IMR-90 (cell line): ENCODE results near the gene COL20A1.

Experiments
- CEBPB ChIP-seq: IDR thresholded peaks from 2 replicates; pipeline ENCODE4 v1.6.1; 2012; ENCODE audit warnings: low read depth, low read length, improper control_type of control experiment
- MAZ ChIP-seq: IDR thresholded peaks from 2 replicates; pipeline ENCODE4 v1.6.1; 2012; ENCODE audit warnings: low read depth, mild to moderate bottlenecking, low read length, improper control_type of control experiment, moderate library complexity, borderline replicate concordance
- USF2 ChIP-seq: fragments of 150-350 bp; IDR thresholded peaks from 2 replicates; pipeline ENCODE4 v1.6.1; 2017; ENCODE audit warnings: mild to moderate bottlenecking, antibody characterized with exemption, low read length, low read depth
- TF ChIP-seq, protein P1 (sequence below): conservative IDR thresholded peaks from 2 replicates; pipeline ENCODE4 v1.5.1; 2012; ENCODE audit warnings: mild to moderate bottlenecking, low read depth, low read length, improper control_type of control experiment

- TF ChIP-seq, protein P1, sequence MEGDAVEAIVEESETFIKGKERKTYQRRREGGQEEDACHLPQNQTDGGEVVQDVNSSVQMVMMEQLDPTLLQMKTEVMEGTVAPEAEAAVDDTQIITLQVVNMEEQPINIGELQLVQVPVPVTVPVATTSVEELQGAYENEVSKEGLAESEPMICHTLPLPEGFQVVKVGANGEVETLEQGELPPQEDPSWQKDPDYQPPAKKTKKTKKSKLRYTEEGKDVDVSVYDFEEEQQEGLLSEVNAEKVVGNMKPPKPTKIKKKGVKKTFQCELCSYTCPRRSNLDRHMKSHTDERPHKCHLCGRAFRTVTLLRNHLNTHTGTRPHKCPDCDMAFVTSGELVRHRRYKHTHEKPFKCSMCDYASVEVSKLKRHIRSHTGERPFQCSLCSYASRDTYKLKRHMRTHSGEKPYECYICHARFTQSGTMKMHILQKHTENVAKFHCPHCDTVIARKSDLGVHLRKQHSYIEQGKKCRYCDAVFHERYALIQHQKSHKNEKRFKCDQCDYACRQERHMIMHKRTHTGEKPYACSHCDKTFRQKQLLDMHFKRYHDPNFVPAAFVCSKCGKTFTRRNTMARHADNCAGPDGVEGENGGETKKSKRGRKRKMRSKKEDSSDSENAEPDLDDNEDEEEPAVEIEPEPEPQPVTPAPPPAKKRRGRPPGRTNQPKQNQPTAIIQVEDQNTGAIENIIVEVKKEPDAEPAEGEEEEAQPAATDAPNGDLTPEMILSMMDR, result no peak
- TF ChIP-seq MAZ (no peak), CEBPB (no peak), USF2 (no peak)
Observed at GRCh38 chr20:63288581-63289251, 4.3 kb upstream of the COL20A1 start.
